Stomach smooth muscle (tissue), 2 donors: ENCODE measurements around the gene DNAH6.
"Not testable (repeated sequence)": the region's sequence is repeated elsewhere in the genome, so short reads cannot be mapped to it uniquely, and the experiment has no call there.

Source experiments
- H3K27ac ChIP-seq: one replicate; pipeline ENCODE4 v1.7.0; 2013; ENCODE audit warnings: mild to moderate bottlenecking, low read length, inconsistent platforms
- H3K27me3 ChIP-seq, 2 donors: one replicate each; pipeline ENCODE4 v1.7.0; 2013; ENCODE audit warnings: low read length in 2 of 2; ENCODE audit not compliant: insufficient read depth in 2 of 2, control insufficient read depth in 1 of 2
- H3K36me3 ChIP-seq, 2 donors: one replicate each; pipeline ENCODE4 v1.7.0; 2013; ENCODE audit warnings: low read length in 2 of 2; ENCODE audit not compliant: control insufficient read depth in 2 of 2, insufficient read depth in 2 of 2
- H3K4me1 ChIP-seq: one replicate; pipeline ENCODE4 v1.7.0; 2013; ENCODE audit warnings: low read length; ENCODE audit not compliant: control insufficient read depth, insufficient read depth
- H3K4me3 ChIP-seq, 2 donors: one replicate each; pipeline ENCODE4 v1.7.0; 2013; ENCODE audit warnings: low read length in 2 of 2
- H3K9ac ChIP-seq, 2 donors: one replicate each; pipeline ENCODE4 v1.7.0; 2013; ENCODE audit warnings: low read length in 2 of 2, mild to moderate bottlenecking in 1 of 2
- H3K9me3 ChIP-seq, 2 donors: one replicate each; pipeline ENCODE4 v1.7.0; 2013; ENCODE audit warnings: low read length in 2 of 2; ENCODE audit not compliant: control insufficient read depth in 2 of 2
- donor health status: healthy.
- donor health status: Pancreatic carcinoma.

DNAH6 gene

GRCh38 chr2:84516234-84516986 is at the start of gene DNAH6:
Gene DNAH6 (plus strand): TSS chr2:84516498. CDS start chr2:84517827, 1,329 bp downstream.
- H3K36me3 ChIP-seq, result no peaks in the 10 kb centered on the region
- H3K9ac ChIP-seq, result peak within 1 kb of the TSS; percentile 55 to 60
- H3K4me3 ChIP-seq, result peak within 1 kb of the TSS; percentile 78 to 79
- no peak within 1 kb of the TSS for H3K27ac ChIP-seq
- H3K9me3 ChIP-seq, result peaks cover 0 to 1% of the 10 kb centered on the region in 2 donors
- peaks cover 3% of the 10 kb centered on the region for H3K4me1 ChIP-seq
- H3K27me3 ChIP-seq, result no peaks in the 10 kb centered on the region

DNA sequence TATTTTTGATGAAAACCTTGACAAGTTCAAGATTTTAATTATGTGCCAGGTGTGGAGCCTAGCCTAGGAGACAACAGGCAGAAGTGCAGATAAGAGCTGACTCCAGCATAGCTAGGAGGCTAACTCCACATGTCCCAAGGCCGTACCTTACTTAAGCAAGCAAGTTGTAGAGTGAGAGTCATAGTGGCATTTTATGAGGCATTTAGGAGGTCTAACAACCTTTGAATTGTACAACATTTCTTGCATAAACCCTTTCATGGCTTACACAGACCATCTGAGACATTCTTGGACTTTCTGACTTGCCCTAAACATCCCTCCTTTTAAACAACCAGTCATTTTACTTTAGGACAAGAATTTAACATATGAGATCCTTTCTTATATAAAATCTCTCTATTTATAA is 48.9 kb upstream of the DNAH6 start:
- Histone ChIP-seq H3K9ac (no peak overlapping the region), H3K9me3 (peaks cover 0 to 2% of the 10 kb centered on the region in 2 donors), H3K27me3 (no peaks in the 10 kb centered on the region), H3K4me3 (no peak overlapping the region), H3K36me3 (no peaks in the 10 kb centered on the region), H3K27ac (no peak overlapping the region), H3K4me1 (no peaks in the 10 kb centered on the region)

DNA sequence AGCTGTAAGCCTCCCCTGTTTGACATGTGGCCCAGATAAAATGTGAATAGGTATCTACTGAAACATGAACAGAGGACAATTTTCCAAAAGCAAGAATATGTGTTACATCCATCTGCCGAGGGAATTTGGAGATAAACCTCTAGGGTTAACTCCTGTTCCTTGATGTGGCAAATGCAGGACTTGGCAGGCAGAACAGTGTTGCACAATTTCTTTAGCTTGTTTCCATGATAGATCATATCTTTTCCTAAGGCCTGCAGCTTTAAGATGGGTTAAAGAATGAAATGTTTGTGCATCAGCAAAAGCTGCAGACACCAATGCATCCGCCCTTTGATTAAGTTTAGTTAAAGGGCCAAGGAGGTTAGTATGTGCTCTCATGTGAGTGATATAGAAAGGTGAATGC is 43.9 kb upstream of the DNAH6 start:
- not testable (repeated sequence) for H3K27ac ChIP-seq, H3K4me1 ChIP-seq, H3K27me3 ChIP-seq, H3K4me3 ChIP-seq, H3K9ac ChIP-seq, H3K9me3 ChIP-seq, H3K36me3 ChIP-seq

- peaks cover 2 to 6% of the 10 kb centered on the region in 2 donors for H3K9me3 ChIP-seq
- H3K27ac ChIP-seq, result no peak overlapping the region
- no peaks in the 10 kb centered on the region for H3K4me1 ChIP-seq
- H3K4me3 ChIP-seq, result no peak overlapping the region
- no peaks in the 10 kb centered on the region for H3K36me3 ChIP-seq
- no peaks in the 10 kb centered on the region for H3K27me3 ChIP-seq
- H3K9ac ChIP-seq, result no peak overlapping the region
These were observed 43.3 kb upstream of the DNAH6 start for GRCh38 chr2:84472856-84473565.

DNA sequence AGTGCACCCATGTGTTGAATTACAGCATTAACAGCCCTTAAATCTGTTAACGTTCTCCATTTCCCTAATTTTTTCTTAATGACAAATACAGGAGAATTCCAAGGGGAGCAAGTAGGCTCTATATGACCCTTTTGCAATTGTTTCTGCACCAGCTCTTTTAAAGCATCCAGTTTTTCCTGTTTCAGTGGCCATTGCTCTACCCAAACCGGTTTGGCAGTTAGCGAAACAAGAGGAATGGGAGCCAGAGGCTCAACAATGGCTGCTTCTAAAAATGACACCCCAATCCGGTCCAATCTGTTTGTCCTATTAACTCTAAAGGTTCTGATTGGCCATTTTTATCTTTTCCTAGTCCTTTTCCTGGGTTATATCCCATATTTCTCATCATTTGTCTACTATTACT is 42.1 kb upstream of the DNAH6 start:
- H3K9ac ChIP-seq, result no peak overlapping the region
- H3K27ac ChIP-seq, result no peak overlapping the region

GRCh38 chr2:84477886-84478285 is 38.4 kb upstream of the DNAH6 start:
- no peaks in the 10 kb centered on the region for H3K4me1 ChIP-seq
- no peak overlapping the region for H3K27ac ChIP-seq
- H3K9ac ChIP-seq, result no peak overlapping the region
- no peaks in the 10 kb centered on the region for H3K27me3 ChIP-seq
- no peaks in the 10 kb centered on the region for H3K36me3 ChIP-seq
- peaks cover 0 to 6% of the 10 kb centered on the region in 2 donors for H3K9me3 ChIP-seq
- H3K4me3 ChIP-seq, result no peak overlapping the region

More for the DNA sequence above, 42.1 kb upstream of the DNAH6 start:
- no peaks in the 10 kb centered on the region for H3K27me3 ChIP-seq
- H3K4me1 ChIP-seq, result no peaks in the 10 kb centered on the region
- H3K4me3 ChIP-seq, result no peak overlapping the region
- no peaks in the 10 kb centered on the region for H3K36me3 ChIP-seq
- peaks cover 2 to 6% of the 10 kb centered on the region in 2 donors for H3K9me3 ChIP-seq

GRCh38 chr2:84478867-84479266 is 37.4 kb upstream of the DNAH6 start:
- Histone ChIP-seq H3K27me3 (no peaks in the 10 kb centered on the region), H3K4me1 (no peaks in the 10 kb centered on the region), H3K36me3 (no peaks in the 10 kb centered on the region), H3K4me3 (no peak overlapping the region), H3K9ac (no peak overlapping the region), H3K27ac (no peak overlapping the region), H3K9me3 (peaks cover 0 to 6% of the 10 kb centered on the region in 2 donors)

- Histone ChIP-seq H3K4me1 (no peaks in the 10 kb centered on the region), H3K27ac (no peak overlapping the region), H3K4me3 (no peak overlapping the region), H3K9me3 (peaks cover 0 to 6% of the 10 kb centered on the region in 2 donors), H3K27me3 (no peaks in the 10 kb centered on the region), H3K36me3 (no peaks in the 10 kb centered on the region), H3K9ac (no peak overlapping the region)
These were observed 34.6 kb upstream of the DNAH6 start for GRCh38 chr2:84481702-84482101.

DNA sequence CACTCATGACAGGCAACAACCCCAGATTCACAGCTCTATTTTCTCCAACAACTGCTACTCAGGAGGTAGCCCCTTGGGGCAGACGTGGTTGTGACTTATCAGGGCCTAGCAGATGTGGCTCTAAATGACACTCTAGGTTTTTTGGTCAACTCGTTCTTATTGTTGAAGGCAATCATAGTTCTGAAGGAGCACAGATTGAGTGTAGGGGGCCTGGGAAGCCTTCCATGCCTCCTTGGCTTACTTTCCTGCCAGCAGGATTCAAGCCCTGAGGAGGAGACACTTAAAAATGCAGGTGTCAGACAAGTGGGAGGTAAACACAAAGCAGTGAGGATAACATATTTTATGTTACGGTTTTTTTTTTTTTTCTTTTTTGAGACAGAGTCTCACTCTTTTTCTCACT is 33.7 kb upstream of the DNAH6 start:
- Histone ChIP-seq H3K36me3 (no peaks in the 10 kb centered on the region), H3K4me1 (no peaks in the 10 kb centered on the region), H3K9me3 (no peaks in the 10 kb centered on the region), H3K27ac (no peak overlapping the region), H3K9ac (no peak overlapping the region), H3K4me3 (no peak overlapping the region), H3K27me3 (no peaks in the 10 kb centered on the region)

GRCh38 chr2:84483320-84483719 is 33.0 kb upstream of the DNAH6 start:
- H3K9me3 ChIP-seq, result no peaks in the 10 kb centered on the region
- no peaks in the 10 kb centered on the region for H3K4me1 ChIP-seq
- no peaks in the 10 kb centered on the region for H3K27me3 ChIP-seq
- H3K9ac ChIP-seq, result no peak overlapping the region
- H3K4me3 ChIP-seq, result no peak overlapping the region
- no peak overlapping the region for H3K27ac ChIP-seq
- no peaks in the 10 kb centered on the region for H3K36me3 ChIP-seq
